GM21526 (cell line): ENCODE data around the gene KPNA4.
"Not testable (repeated sequence)": the region's sequence is repeated elsewhere in the genome, so short reads cannot be mapped to it uniquely, and the experiment has no call there.

Source experiments
- ATAC-seq: cut with Tn5 transposase; IDR thresholded peaks from one replicate; pipeline ENCODE4 v1.9.1; 2021; ENCODE audit warnings: moderate library complexity; ENCODE audit not compliant: unreplicated experiment, low FRiP score

The KPNA4 gene

GRCh38 chr3:160516391-160516790 lies 49.0 kb downstream of the KPNA4 start:
- not testable (repeated sequence) for ATAC-seq

- no peak for ATAC-seq
Observed at GRCh38 chr3:160501325-160501724, 64.0 kb downstream of the KPNA4 start.

- ATAC-seq: no peak
Observed at GRCh38 chr3:160498202-160498601, 67.2 kb downstream of the KPNA4 start.

GRCh38 chr3:160490166-160490565 lies 75.2 kb downstream of the KPNA4 start:
- ATAC-seq: no peak

- no peak for ATAC-seq
Observed at GRCh38 chr3:160486459-160486869, 78.9 kb downstream of the KPNA4 start.

GRCh38 chr3:160482796-160483195 lies 82.6 kb downstream of the KPNA4 start:
- ATAC-seq: no peak

GRCh38 chr3:160481856-160482255 lies 83.5 kb downstream of the KPNA4 start:
- no peak for ATAC-seq

GRCh38 chr3:160480931-160481330 lies 84.4 kb downstream of the KPNA4 start:
- no peak for ATAC-seq

GRCh38 chr3:160479376-160479775 lies 86.0 kb downstream of the KPNA4 start:
- no peak for ATAC-seq

- ATAC-seq: no peak
Observed at GRCh38 chr3:160478338-160478737, 87.0 kb downstream of the KPNA4 start.

GRCh38 chr3:160477750-160478149 lies 87.6 kb downstream of the KPNA4 start:
- ATAC-seq: no peak

GRCh38 chr3:160475884-160476283 lies 89.5 kb downstream of the KPNA4 start:
- ATAC-seq: no peak

- no peak for ATAC-seq
Observed at GRCh38 chr3:160475153-160475552, 90.2 kb downstream of the KPNA4 start.

GRCh38 chr3:160474416-160474838 lies 90.9 kb downstream of the KPNA4 start:
- no peak for ATAC-seq

GRCh38 chr3:160473978-160474377 lies 91.4 kb downstream of the KPNA4 start:
- ATAC-seq: no peak

GRCh38 chr3:160473221-160473620 lies 92.2 kb downstream of the KPNA4 start:
- ATAC-seq: no peak

GRCh38 chr3:160472344-160472743 lies 93.0 kb downstream of the KPNA4 start:
- ATAC-seq: no peak

GRCh38 chr3:160471892-160472291 lies 93.5 kb downstream of the KPNA4 start:
- ATAC-seq: no peak

- no peak for ATAC-seq
Observed at GRCh38 chr3:160470181-160470580, 95.2 kb downstream of the KPNA4 start.

GRCh38 chr3:160464971-160465370 lies 100.4 kb downstream of the KPNA4 start:
- ATAC-seq: no peak

GRCh38 chr3:160464321-160464720 lies 101.0 kb downstream of the KPNA4 start:
- ATAC-seq: no peak

- ATAC-seq: no peak
Observed at GRCh38 chr3:160460033-160460432, 105.3 kb downstream of the KPNA4 start.

GRCh38 chr3:160459450-160459970 lies 105.9 kb downstream of the KPNA4 start:
- no peak for ATAC-seq
